B cell (primary cell): Measurements from ENCODE around the gene HOXB4. TPM values are rescaled to one million over a fixed set of nuclear protein-coding genes. Genes with fewer than 3 reads are reported as not detected.

Experiments
- ATAC-seq: fragments of 200-7000 bp; cut with Tn5 transposase; one replicate; pipeline ENCODE4 v1.10.0; 2021; ENCODE audit warnings: low read depth, mild to moderate bottlenecking, moderate number of reproducible peaks, moderate library complexity
- CTCF ChIA-PET: fragments of 350-600 bp; sonication (Branson Sonifier 250); formaldehyde crosslinking; loops from one replicate; lab custom pipeline; 2021; ENCODE audit warnings: antibody characterized with exemption, inconsistent platforms; lab: Charles Lee
- POLR2A ChIA-PET: fragments of 350-600 bp; sonication (Branson Sonifier 250); formaldehyde crosslinking; loops from one replicate; lab custom pipeline; 2021; ENCODE audit warnings: antibody characterized with exemption; lab: Charles Lee
- DNase-seq: peaks from one replicate; pipeline ENCODE4 v3.0.0; 2013
- H2AFZ ChIP-seq: 2 replicates; pipeline ENCODE4 v1.6.1; 2012; ENCODE audit warnings: mild to moderate bottlenecking, low read depth, low read length; ENCODE audit not compliant: insufficient read depth, poor library complexity, severe bottlenecking
- H3K27ac ChIP-seq, 2 donors: 1 replicate in 1 of 2; 2 replicates in 1 of 2; pipeline ENCODE4 v1.5.1; 2012 to 2013; ENCODE audit warnings: low read length in 2 of 2, mild to moderate bottlenecking in 2 of 2, moderate library complexity in 1 of 2
- H3K27me3 ChIP-seq, 4 experiments: fragments of 200-600 bp in 1 of 4; sonication (generic) in 1 of 4; replicated peaks in 1 of 4; 1 replicate in 2 of 4; 2 replicates in 2 of 4; pipeline versions ENCODE4 v1.6.1 to v1.7.0; 2013 to 2016; ENCODE audit warnings: low read length in 3 of 4, mild to moderate bottlenecking in 2 of 4, mixed read lengths in 1 of 4, moderate library complexity in 1 of 4; ENCODE audit not compliant: insufficient read depth in 4 of 4, control insufficient read depth in 3 of 4; ENCODE audit errors: control extremely low read depth in 1 of 4
- H3K36me3 ChIP-seq, 2 experiments: replicated peaks in 1 of 2; 1 replicate in 1 of 2; 2 replicates in 1 of 2; pipeline versions ENCODE4 v1.6.1 to v1.7.1; 2013; ENCODE audit warnings: low read length in 1 of 2; ENCODE audit not compliant: insufficient read depth in 2 of 2, control insufficient read depth in 1 of 2; ENCODE audit errors: control extremely low read depth in 1 of 2, extremely low read depth in 1 of 2
- H3K4me1 ChIP-seq, 2 donors: fragments of 200-600 bp in 1 of 2; sonication (generic) in 1 of 2; 1 replicate in 1 of 2; 2 replicates in 1 of 2; pipeline versions ENCODE4 v1.5.1 to v1.6.1; 2013 to 2017; ENCODE audit warnings: low read length in 2 of 2; ENCODE audit not compliant: control insufficient read depth in 2 of 2, insufficient read depth in 2 of 2
- H3K4me2 ChIP-seq: replicated peaks from 2 replicates; pipeline ENCODE3; 2012; ENCODE audit warnings: mild to moderate bottlenecking, low read depth, low read length; ENCODE audit not compliant: poor library complexity, severe bottlenecking
- H3K4me3 ChIP-seq, 5 experiments: fragments of 200-600 bp in 1 of 5; sonication (generic) in 1 of 5; 1 replicate in 3 of 5; 2 replicates in 2 of 5; pipeline versions ENCODE4 v1.5.1 to v1.7.0; 2011 to 2016; ENCODE audit warnings: low read length in 4 of 5, mild to moderate bottlenecking in 4 of 5, low read depth in 2 of 5, control low read depth in 1 of 5, moderate library complexity in 1 of 5; ENCODE audit not compliant: insufficient read depth in 1 of 5; ENCODE audit errors: control extremely low read depth in 1 of 5, extremely low read depth in 1 of 5
- H3K79me2 ChIP-seq: fragments of 200-600 bp; sonication (generic); one replicate; pipeline ENCODE4 v1.6.0; 2016; ENCODE audit warnings: low read length; ENCODE audit not compliant: control insufficient read depth, insufficient read depth
- H3K9ac ChIP-seq: fragments of 200-600 bp; sonication (generic); 2 replicates; pipeline ENCODE4 v1.6.1; 2017; ENCODE audit warnings: mild to moderate bottlenecking, low read length, moderate library complexity
- H3K9me3 ChIP-seq, 3 donors: one replicate each; pipeline versions ENCODE4 v1.6.1 to v1.7.1; 2013; ENCODE audit warnings: low read length in 2 of 3; ENCODE audit not compliant: control insufficient read depth in 2 of 3, insufficient read depth in 1 of 3; ENCODE audit errors: control extremely low read depth in 1 of 3
- H4K20me1 ChIP-seq: 2 replicates; pipeline ENCODE4 v1.6.0; 2012; ENCODE audit warnings: mild to moderate bottlenecking, low read length; ENCODE audit not compliant: insufficient read depth, control insufficient read depth, poor library complexity, severe bottlenecking
- H3K27ac Mint-ChIP-seq: one replicate; pipeline ENCODE4 v1.8.0; 2021; ENCODE audit warnings: mixed read lengths
- H3K27me3 Mint-ChIP-seq: one replicate; pipeline ENCODE4 v1.8.0; 2021; ENCODE audit warnings: mixed read lengths
- H3K4me1 Mint-ChIP-seq: one replicate; pipeline ENCODE4 v1.8.0; 2021; ENCODE audit warnings: mixed read lengths
- H3K4me3 Mint-ChIP-seq: one replicate; pipeline ENCODE4 v1.8.0; 2021; ENCODE audit warnings: mixed read lengths
- H3K9me3 Mint-ChIP-seq: one replicate; pipeline ENCODE4 v1.8.0; 2022; ENCODE audit warnings: mixed read lengths; ENCODE audit not compliant: insufficient read depth
- EZH2 ChIP-seq: IDR thresholded peaks from 2 replicates; pipeline ENCODE4 v1.6.1; 2012; ENCODE audit warnings: borderline replicate concordance, low read depth, mild to moderate bottlenecking, moderate library complexity, low read length; ENCODE audit not compliant: insufficient read depth, poor library complexity, severe bottlenecking
- WGBS: methylation state at CpG from one replicate; pipeline ENCODE4 v1.1.5; 2013; ENCODE audit warnings: missing lambda C conversion rate; ENCODE audit not compliant: insufficient coverage; 5-methylcytosine and 5-hydroxymethylcytosine counted together
- intact Hi-C: fragments of 100-400 bp; cut with micrococcal nuclease; formaldehyde crosslinking; loops from one replicate; pipeline ENCODE4 v1.10.0; 2022
- polyA plus RNA-seq: library from polyadenylated mRNA; depleted of rRNA; stranded (reverse); fragments of >200 nt; gene quantifications from 2 replicates; pipeline ENCODE4 v1.2.3, GENCODE V29; 2012
- total RNA-seq, 2 donors: library from RNA; stranded (reverse); fragments of 120-200 nt in 1 of 2; gene quantifications; 1 replicate in 1 of 2; 2 replicates in 1 of 2; pipeline versions ENCODE4 v1.2.3 to v1.2.4, GENCODE V29; 2013 to 2022
- TF ChIP-seq, protein P1 (sequence below): fragments of 200-600 bp; IDR thresholded peaks from one replicate; pipeline ENCODE4 v1.8.0; 2022; ENCODE audit warnings: antibody characterized with exemption, mild to moderate bottlenecking

HOXB4 gene
- total and polyA plus RNA-seq, 2 donors (not counting 1 experiment from before 2014, with no cell fraction given), result 0.85 to 1.7 TPM

DNA sequence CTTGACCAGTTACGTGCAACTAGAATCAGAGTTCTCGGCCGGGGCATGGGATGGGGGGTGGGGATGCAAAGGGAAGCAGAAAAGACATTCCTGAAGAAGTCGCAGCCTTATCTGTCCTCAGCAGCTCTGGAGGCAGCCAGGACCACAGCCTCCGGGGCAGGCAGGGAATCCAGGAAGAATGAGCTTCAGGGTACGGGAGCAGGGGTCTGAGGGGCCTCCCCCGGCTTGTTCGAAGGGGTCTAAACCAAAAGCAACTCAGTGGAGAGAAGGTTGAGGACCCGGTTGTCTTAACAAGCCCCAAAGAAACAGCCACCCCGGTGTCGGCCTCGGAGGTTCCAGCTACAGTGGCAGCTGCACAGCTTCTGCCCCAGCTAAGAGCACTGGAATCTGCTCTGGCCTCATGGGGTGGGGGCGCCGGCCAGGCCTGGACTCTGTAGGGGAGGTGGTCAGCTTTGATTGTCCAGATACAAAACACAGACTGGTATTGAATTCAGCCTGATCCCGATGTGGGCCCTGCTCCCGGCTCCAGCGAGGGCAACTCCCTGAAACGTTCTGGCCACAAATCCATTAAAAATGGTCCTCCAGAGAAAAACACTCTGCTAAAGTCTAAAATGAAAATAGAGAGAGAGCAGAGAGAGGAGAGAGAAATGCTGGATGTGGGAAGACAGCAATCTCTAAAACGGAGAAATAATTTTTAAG, 7.7 kb downstream of the HOXB4 start:
- Histone ChIP-seq H3K4me3 (no peak overlapping the region), H3K36me3 (no peaks in the 10 kb centered on the region), H3K9ac (no peak overlapping the region), H3K27me3 (peaks cover 0 to 47% (median 22%) of the 10 kb centered on the region in 4 experiments), H3K27ac (no peak overlapping the region), H3K9me3 (peaks cover 0 to 6% (median 0%) of the 10 kb centered on the region in 3 donors), H3K4me1 (peaks cover 5 to 8% of the 10 kb centered on the region in 2 donors), H4K20me1 (no peaks in the 10 kb centered on the region), H2AFZ (no peak overlapping the region), H3K4me2 (no peak overlapping the region), H3K79me2 (no peaks in the 10 kb centered on the region)
- H3K27me3 Mint-ChIP-seq, result peaks cover 18% of the 10 kb centered on the region
- TF ChIP-seq EZH2, result no peak
- TF ChIP-seq, protein P1, sequence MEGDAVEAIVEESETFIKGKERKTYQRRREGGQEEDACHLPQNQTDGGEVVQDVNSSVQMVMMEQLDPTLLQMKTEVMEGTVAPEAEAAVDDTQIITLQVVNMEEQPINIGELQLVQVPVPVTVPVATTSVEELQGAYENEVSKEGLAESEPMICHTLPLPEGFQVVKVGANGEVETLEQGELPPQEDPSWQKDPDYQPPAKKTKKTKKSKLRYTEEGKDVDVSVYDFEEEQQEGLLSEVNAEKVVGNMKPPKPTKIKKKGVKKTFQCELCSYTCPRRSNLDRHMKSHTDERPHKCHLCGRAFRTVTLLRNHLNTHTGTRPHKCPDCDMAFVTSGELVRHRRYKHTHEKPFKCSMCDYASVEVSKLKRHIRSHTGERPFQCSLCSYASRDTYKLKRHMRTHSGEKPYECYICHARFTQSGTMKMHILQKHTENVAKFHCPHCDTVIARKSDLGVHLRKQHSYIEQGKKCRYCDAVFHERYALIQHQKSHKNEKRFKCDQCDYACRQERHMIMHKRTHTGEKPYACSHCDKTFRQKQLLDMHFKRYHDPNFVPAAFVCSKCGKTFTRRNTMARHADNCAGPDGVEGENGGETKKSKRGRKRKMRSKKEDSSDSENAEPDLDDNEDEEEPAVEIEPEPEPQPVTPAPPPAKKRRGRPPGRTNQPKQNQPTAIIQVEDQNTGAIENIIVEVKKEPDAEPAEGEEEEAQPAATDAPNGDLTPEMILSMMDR, result no peak
- H3K9me3 Mint-ChIP-seq, result no peaks in the 10 kb centered on the region
- ChIA-PET CTCF (interaction anchor here (0.9 kb wide), 1 partner anchor 234 kb away, joined by 4 read pairs; no protein-coding TSS in a partner anchor), POLR2A (no interaction called here)
- DNase-seq (no peak), ATAC-seq (no peak)
- WGBS, result 67% methylated on average over 12 of the region's 19 CpGs
- H3K27ac Mint-ChIP-seq, result no peak overlapping the region
- no peak overlapping the region for H3K4me3 Mint-ChIP-seq
- intact Hi-C loops, result no loop called here
- peaks cover 8% of the 10 kb centered on the region for H3K4me1 Mint-ChIP-seq

DNA sequence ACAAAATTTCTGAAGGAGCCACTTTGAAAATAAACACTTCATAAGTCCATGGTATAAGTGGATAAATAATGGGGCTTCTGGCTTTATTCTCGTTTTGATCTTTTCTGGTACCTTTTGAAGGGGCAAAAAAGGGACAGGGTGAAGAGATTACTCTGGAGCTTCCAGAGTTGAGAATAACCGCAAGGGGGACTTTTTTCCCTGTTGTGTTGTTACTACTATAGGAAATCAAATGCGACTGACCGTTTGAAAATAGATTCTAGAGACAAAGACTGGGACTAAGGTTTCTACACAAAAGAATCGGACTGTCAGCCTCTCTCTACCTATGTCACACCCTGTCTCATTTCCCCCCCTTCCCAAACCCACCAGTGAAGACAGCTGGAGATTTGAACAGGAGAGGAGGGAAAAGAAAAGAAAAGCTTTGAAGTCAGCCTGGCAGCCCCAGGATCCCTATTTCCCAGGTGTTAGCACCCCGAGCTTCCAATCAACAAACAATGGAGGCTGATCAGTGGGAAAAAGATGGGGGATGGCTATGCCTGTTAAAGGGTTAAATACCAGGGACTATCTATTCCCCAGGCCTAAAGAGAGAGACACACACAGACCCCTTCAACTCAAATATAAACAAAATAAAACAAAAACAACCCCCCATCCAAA, 8.4 kb downstream of the HOXB4 start:
- peaks cover 6% of the 10 kb centered on the region for H3K4me1 Mint-ChIP-seq
- H3K4me3 ChIP-seq, result no peak overlapping the region
- no peak overlapping the region for H3K4me2 ChIP-seq
- no peaks in the 10 kb centered on the region for H3K36me3 ChIP-seq
- H3K27me3 ChIP-seq, result peaks cover 0 to 53% (median 23%) of the 10 kb centered on the region in 4 experiments
- H3K79me2 ChIP-seq, result no peaks in the 10 kb centered on the region
- intact Hi-C loops, result no loop called here
- no peak overlapping the region for H3K4me3 Mint-ChIP-seq
- H3K27ac ChIP-seq, result no peak overlapping the region
- no peaks in the 10 kb centered on the region for H4K20me1 ChIP-seq
- H3K9me3 ChIP-seq, result peaks cover 0 to 6% (median 0%) of the 10 kb centered on the region in 3 donors
- DNase-seq, result no peak
- CTCF ChIA-PET, result interaction anchor here (0.6 to 0.9 kb wide), 2 partner anchors 22 to 234 kb away, joined by 4 to 5 read pairs; no protein-coding TSS in a partner anchor
- TF ChIP-seq, protein P1, result no peak
- no peak for TF ChIP-seq EZH2
- peaks cover 5 to 8% of the 10 kb centered on the region in 2 donors for H3K4me1 ChIP-seq
- POLR2A ChIA-PET, result no interaction called here
- ATAC-seq, result no peak
- H3K9ac ChIP-seq, result no peak overlapping the region
- no peak overlapping the region for H2AFZ ChIP-seq
- peaks cover 20% of the 10 kb centered on the region for H3K27me3 Mint-ChIP-seq
- no peaks in the 10 kb centered on the region for H3K9me3 Mint-ChIP-seq
- H3K27ac Mint-ChIP-seq, result no peak overlapping the region
- 100% methylated on average over 1 of the region's 6 CpGs for WGBS
